Dedifferentiated amniotic fluid mesenchymal stem cell (primary cell): ENCODE data around the gene RFC2.
"Not testable (repeated sequence)": the region's sequence is repeated elsewhere in the genome, so short reads cannot be mapped to it uniquely, and the experiment has no call there.

Experiments
- DNase-seq: peaks from one replicate; pipeline ENCODE4 v3.0.0-alpha.2; 2016; ENCODE audit errors: extremely low spot score

RFC2 gene

GRCh38 chr7:74282748-74283459 lies 28.7 kb upstream of the RFC2 start:
- DNase-seq: no peak

- DNase-seq: no peak
Measured at GRCh38 chr7:74280985-74281384, 26.8 kb upstream of the RFC2 start.

- no peak for DNase-seq
Measured at GRCh38 chr7:74277636-74278035, 23.4 kb upstream of the RFC2 start.

DNA sequence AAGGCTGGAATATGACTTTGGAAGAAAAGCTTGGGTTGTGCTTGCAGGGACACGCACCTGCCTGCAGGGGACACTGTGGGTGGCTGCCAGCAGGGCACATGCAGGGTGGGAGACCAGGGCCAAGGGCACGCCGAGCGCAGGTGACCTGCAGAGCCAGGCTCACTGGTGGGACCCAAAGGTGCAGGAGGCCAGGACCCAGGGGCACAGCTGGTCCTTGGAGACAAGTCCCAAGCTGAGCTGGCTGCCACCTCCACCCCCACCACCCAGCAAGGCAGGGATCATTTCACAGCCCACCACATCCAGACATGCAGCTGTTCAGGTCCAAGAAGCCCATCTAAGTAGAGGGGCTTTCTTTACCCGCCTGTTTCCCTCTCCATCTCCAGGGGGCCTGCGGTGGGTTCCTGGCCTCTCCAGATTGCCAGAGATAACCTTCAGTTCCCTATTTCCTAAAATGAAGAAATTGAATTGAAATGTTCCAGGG lies 21.2 kb upstream of the RFC2 start:
- no peak for DNase-seq

GRCh38 chr7:74272305-74273038 lies 18.3 kb upstream of the RFC2 start:
- DNase-seq: peak; percentile 87

DNA sequence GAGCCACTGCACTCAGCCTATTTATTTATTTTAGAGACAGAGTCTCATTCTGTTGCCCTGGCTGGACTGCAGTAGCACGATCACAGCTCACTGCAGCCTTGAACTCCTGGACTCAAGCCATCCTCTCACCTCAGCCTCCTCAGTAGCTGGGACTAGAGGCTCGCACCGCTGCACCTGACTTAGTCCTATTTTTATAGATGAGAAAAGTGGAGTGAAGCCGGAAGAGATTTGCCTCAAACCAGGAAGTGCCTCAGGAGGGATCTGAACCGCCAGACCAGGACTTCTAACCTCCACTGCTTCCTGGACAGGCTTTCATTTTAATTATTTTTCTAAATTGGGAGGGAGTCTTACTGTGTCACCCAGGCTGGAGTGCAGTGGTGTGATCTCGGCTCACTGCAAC lies 17.5 kb upstream of the RFC2 start:
- no peak for DNase-seq

- DNase-seq: peak; percentile 41
Measured at GRCh38 chr7:74269757-74270277, 15.6 kb upstream of the RFC2 start.

DNA sequence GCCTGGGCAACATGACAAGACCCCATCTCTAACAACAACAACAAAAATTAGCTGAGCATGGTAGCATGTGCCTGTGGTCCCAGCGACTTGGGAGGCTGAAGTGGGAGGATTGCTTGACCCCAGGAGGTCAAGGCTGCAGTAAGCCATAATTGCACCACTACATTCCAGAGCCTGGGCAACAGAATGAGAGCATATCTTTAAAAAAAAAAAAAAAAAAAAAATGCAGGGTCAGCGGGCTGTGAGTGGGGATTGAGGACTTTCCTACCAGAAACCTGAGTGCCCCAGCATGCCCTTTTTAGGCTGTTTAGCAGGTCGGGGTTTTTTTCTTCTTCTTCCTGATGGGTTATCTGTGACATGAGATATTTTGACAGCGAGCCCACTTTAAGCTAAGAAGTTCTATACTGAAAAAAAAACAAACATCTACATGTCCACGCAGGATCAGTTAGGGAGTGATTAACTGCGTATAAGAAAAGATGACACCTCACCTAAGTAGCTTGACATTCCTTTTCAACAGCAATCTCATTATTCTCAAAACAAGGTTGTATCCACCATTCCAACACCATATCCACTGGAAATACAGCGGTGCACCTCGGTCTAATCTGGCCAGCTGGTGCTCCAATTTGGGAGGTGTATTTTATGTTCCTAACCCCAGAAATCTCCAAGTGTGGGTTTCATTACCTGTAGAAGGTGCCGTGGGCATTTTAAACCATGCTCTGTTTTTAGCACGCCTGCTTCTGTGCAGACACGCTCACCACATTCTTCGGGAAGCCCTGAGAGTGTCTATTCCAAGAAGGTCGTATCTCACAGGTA lies 13.8 kb upstream of the RFC2 start:
- DNase-seq: no peak

GRCh38 chr7:74266191-74266963 lies 12.2 kb upstream of the RFC2 start:
- DNase-seq: no peak

- no peak for DNase-seq
Measured at GRCh38 chr7:74263399-74264120, 9.4 kb upstream of the RFC2 start.

GRCh38 chr7:74262639-74263398 lies 8.6 kb upstream of the RFC2 start:
- DNase-seq: no peak

GRCh38 chr7:74258639-74259038 lies 4.4 kb upstream of the RFC2 start:
- DNase-seq: no peak

GRCh38 chr7:74256491-74257408 lies 2.6 kb upstream of the RFC2 start:
- peak; percentile 48 for DNase-seq

GRCh38 chr7:74255461-74255860 lies 1.3 kb upstream of the RFC2 start:
- DNase-seq: not testable (repeated sequence)

- DNase-seq: no peak
Measured at GRCh38 chr7:74254858-74255379, 720 bp upstream of the RFC2 start.

- no peak for DNase-seq
Measured at GRCh38 chr7:74253835-74254128, 417 bp downstream of the RFC2 start.

- no peak for DNase-seq
Measured at GRCh38 chr7:74253331-74253730, 868 bp downstream of the RFC2 start.

- no peak for DNase-seq
Measured at GRCh38 chr7:74252893-74253292, 1.3 kb downstream of the RFC2 start.

DNA sequence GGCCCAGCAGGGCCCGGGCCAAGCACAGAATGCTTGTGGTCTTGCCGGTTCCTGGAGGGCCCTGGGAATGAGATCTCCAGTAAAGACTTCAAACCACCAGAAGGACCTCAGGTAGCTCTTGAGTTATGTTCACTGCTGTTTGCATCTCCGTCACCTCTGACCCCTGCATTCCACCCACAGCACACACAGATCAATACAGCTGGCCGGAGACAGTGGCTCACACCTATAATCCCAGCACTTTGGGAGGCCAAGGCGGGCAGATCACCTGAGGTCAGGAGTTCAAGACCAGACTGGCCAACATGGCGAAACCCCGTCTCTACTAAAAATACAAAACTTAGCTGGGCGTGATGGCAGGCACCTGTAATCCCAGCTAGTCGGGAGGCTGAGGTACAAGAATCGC lies 5.1 kb downstream of the RFC2 start:
- not testable (repeated sequence) for DNase-seq
